ENCODE results near the gene TMEM106B. TPM values are rescaled to one million over a fixed set of nuclear protein-coding genes. Genes with fewer than 3 reads are reported as not detected.

The TMEM106B gene
- total RNA-seq, 3 donors from 2014 or later (not counting 1 experiment from before 2014, with no cell fraction given), result 18.6 to 28.5 (median 20.4) TPM

DNA sequence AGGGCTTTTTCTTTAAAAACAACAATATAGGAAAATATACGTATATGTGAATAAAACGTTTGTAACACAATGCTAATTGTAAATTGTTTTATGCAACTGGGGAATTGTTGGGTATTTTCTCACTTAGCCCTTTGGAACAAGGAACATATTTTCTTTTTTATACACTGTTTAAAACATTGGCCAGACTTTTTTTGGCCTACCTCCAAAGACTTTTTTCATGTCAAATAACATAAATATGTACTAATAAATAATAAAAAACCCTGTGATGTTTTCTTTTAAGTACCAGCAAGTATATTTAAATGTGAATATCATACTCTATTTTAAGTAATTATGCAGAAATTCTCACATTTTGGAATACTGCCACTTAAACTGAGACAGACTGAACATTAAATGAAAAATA lies 15.7 kb downstream of the TMEM106B start:
- H3K4me1 ChIP-seq (ENCODE audit: control insufficient read depth, insufficient read depth, low read length), result no peaks in the 10 kb centered on the region
- no peak overlapping the region for H3K27ac ChIP-seq (ENCODE audit: low read length)
- Mint-ChIP-seq H3K27me3 (ENCODE audit: low read depth in 2 of 2) (no peaks in the 10 kb centered on the region), H3K4me1 (peaks cover 28 to 38% of the 10 kb centered on the region in 2 donors), H3K27ac (no peak overlapping the region), H3K4me3 (no peak overlapping the region), H3K9me3 (no peaks in the 10 kb centered on the region), H3K36me3 (no peaks in the 10 kb centered on the region)
- H3K4me3 ChIP-seq (ENCODE audit: low read length), result no peak overlapping the region
- WGBS (ENCODE audit: insufficient coverage), result no CpG with 5 or more reads among the region's 2 CpGs
- intact Hi-C loops (cut with micrococcal nuclease), result no loop called here
- no peak for ATAC-seq
- no peaks in the 10 kb centered on the region for H3K9me3 ChIP-seq (ENCODE audit: control insufficient read depth, insufficient read depth, low read length)
- no peaks in the 10 kb centered on the region for H3K27me3 ChIP-seq (ENCODE audit: control insufficient read depth, insufficient read depth, low read length)
- TF ChIP-seq, protein P1, sequence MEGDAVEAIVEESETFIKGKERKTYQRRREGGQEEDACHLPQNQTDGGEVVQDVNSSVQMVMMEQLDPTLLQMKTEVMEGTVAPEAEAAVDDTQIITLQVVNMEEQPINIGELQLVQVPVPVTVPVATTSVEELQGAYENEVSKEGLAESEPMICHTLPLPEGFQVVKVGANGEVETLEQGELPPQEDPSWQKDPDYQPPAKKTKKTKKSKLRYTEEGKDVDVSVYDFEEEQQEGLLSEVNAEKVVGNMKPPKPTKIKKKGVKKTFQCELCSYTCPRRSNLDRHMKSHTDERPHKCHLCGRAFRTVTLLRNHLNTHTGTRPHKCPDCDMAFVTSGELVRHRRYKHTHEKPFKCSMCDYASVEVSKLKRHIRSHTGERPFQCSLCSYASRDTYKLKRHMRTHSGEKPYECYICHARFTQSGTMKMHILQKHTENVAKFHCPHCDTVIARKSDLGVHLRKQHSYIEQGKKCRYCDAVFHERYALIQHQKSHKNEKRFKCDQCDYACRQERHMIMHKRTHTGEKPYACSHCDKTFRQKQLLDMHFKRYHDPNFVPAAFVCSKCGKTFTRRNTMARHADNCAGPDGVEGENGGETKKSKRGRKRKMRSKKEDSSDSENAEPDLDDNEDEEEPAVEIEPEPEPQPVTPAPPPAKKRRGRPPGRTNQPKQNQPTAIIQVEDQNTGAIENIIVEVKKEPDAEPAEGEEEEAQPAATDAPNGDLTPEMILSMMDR (IDR thresholded peaks at IDR 0.05), result no peak
- peaks cover 15% of the 10 kb centered on the region for H3K36me3 ChIP-seq (ENCODE audit: control insufficient read depth, insufficient read depth, low read length)
- DNase-seq, result no peak

DNA sequence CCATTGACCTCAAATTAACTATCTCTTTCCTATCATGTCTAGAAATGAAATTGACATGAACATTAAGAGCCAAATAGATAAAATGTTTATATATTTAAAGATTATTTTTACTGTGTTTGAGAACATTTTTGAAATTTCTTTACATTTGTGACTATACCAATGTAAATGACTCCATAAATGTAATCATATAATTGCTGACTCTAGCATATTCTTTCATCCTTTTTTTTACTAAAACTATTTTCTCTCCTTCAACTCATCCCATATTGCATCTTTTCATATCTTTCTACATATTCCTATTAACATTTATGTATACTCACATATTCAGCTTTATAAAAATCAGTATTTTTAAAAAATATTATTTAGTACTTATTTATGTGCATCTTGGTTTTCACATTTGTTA lies 16.9 kb downstream of the TMEM106B start:
- Histone ChIP-seq H3K27me3 (ENCODE audit: control insufficient read depth, insufficient read depth, low read length) (no peaks in the 10 kb centered on the region), H3K9me3 (ENCODE audit: control insufficient read depth, insufficient read depth, low read length) (no peaks in the 10 kb centered on the region), H3K36me3 (ENCODE audit: control insufficient read depth, insufficient read depth, low read length) (peaks cover 27% of the 10 kb centered on the region), H3K4me3 (ENCODE audit: low read length) (no peak overlapping the region), H3K4me1 (ENCODE audit: control insufficient read depth, insufficient read depth, low read length) (no peaks in the 10 kb centered on the region), H3K27ac (ENCODE audit: low read length) (no peak overlapping the region)
- Mint-ChIP-seq H3K4me1 (peaks cover 20 to 30% of the 10 kb centered on the region in 2 donors), H3K9me3 (no peaks in the 10 kb centered on the region), H3K27ac (no peak overlapping the region), H3K27me3 (ENCODE audit: low read depth in 2 of 2) (no peaks in the 10 kb centered on the region), H3K4me3 (no peak overlapping the region), H3K36me3 (no peaks in the 10 kb centered on the region)
- ATAC-seq (no peak), DNase-seq (no peak)
- TF ChIP-seq, protein P1 (IDR thresholded peaks at IDR 0.05), result no peak
- intact Hi-C loops (cut with micrococcal nuclease), result no loop called here

DNA sequence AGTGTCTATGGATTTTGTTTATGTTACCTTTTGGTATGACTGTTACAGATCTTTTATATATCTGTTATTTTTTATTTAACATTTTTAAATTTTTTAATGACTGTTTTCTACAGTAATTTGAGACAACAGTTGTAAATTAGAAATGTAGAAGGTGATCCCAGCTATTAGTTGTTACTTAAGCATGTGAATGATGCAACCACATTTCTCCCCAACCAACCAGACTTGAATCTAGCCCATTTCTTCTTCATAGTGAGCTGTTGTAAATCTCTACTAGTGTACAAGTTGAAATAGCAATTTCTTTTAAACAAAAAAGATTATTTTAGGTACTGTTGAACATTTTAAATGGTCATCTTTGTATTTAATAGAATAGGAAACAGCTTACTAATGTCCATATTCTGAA lies 18.0 kb downstream of the TMEM106B start:
- Histone ChIP-seq H3K27me3 (ENCODE audit: control insufficient read depth, insufficient read depth, low read length) (no peaks in the 10 kb centered on the region), H3K4me1 (ENCODE audit: control insufficient read depth, insufficient read depth, low read length) (no peaks in the 10 kb centered on the region), H3K4me3 (ENCODE audit: low read length) (no peak overlapping the region), H3K36me3 (ENCODE audit: control insufficient read depth, insufficient read depth, low read length) (peaks cover 31% of the 10 kb centered on the region), H3K9me3 (ENCODE audit: control insufficient read depth, insufficient read depth, low read length) (no peaks in the 10 kb centered on the region), H3K27ac (ENCODE audit: low read length) (no peak overlapping the region)
- DNase-seq (no peak), ATAC-seq (no peak)
- no peaks in the 10 kb centered on the region for H3K9me3 Mint-ChIP-seq
- no peak overlapping the region for H3K4me3 Mint-ChIP-seq
- TF ChIP-seq, protein P1 (IDR thresholded peaks at IDR 0.05), result no peak
- intact Hi-C loops (cut with micrococcal nuclease), result no loop called here
- peaks cover 13 to 19% of the 10 kb centered on the region in 2 donors for H3K4me1 Mint-ChIP-seq
- no peaks in the 10 kb centered on the region for H3K27me3 Mint-ChIP-seq (ENCODE audit: low read depth in 2 of 2)
- no peak overlapping the region for H3K27ac Mint-ChIP-seq
- H3K36me3 Mint-ChIP-seq, result peaks cover 7% of the 10 kb centered on the region

DNA sequence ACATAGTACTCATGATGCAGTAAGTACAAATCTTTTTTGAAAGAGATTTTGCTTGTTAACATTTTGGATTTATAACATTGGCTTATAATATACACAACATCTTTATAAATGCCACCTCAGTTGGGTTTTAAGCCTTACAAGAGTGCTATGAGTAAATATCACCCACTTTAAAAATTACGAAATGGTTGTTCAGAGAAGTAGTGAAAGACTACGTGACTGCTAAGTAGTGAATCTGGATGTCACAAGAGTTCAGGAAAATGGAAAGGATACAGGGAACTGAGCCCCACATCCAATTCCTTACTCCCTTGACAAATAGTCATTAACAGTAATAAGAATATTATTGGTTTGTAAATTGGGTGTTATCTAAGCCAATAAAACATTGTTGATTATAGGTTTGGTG lies 20.0 kb downstream of the TMEM106B start:
- Histone ChIP-seq H3K4me3 (ENCODE audit: low read length) (no peak overlapping the region), H3K4me1 (ENCODE audit: control insufficient read depth, insufficient read depth, low read length) (no peaks in the 10 kb centered on the region), H3K27ac (ENCODE audit: low read length) (no peak overlapping the region), H3K27me3 (ENCODE audit: control insufficient read depth, insufficient read depth, low read length) (no peaks in the 10 kb centered on the region), H3K36me3 (ENCODE audit: control insufficient read depth, insufficient read depth, low read length) (peaks cover 33% of the 10 kb centered on the region), H3K9me3 (ENCODE audit: control insufficient read depth, insufficient read depth, low read length) (no peaks in the 10 kb centered on the region)
- Mint-ChIP-seq H3K9me3 (no peaks in the 10 kb centered on the region), H3K4me3 (no peak overlapping the region), H3K4me1 (peaks cover 5% of the 10 kb centered on the region in 2 donors), H3K27ac (no peak overlapping the region), H3K27me3 (ENCODE audit: low read depth in 2 of 2) (no peaks in the 10 kb centered on the region), H3K36me3 (peaks cover 14% of the 10 kb centered on the region)
- DNase-seq, result no peak
- TF ChIP-seq, protein P1 (IDR thresholded peaks at IDR 0.05), result no peak
- no peak for ATAC-seq
- no CpG with 5 or more reads among the region's 2 CpGs for WGBS (ENCODE audit: insufficient coverage)
- intact Hi-C loops (cut with micrococcal nuclease), result no loop called here
